ENCODE data around the gene LAMA2. TPM values are rescaled to one million over a fixed set of nuclear protein-coding genes. Genes with fewer than 3 reads are reported as not detected.

The LAMA2 gene
- total RNA-seq, 1 experiment from 2014 or later = 4.2 TPM

GRCh38 chr6:129370268-129370916 is 487.5 kb downstream of the LAMA2 start:
- peak; percentile 85 for TF ChIP-seq CTCF (conservative IDR thresholded peaks at IDR 0.05)
- H3K79me1 ChIP-seq (ENCODE audit: insufficient read depth, low read depth, low read length, poor library complexity, severe bottlenecking) = no peaks in the 10 kb centered on the region
- H3K9me3 Mint-ChIP-seq = no peaks in the 10 kb centered on the region
- WGBS (ENCODE audit: extremely low coverage, insufficient read length, low lambda C conversion rate) = no CpG with 5 or more reads among the region's 9 CpGs
- H3K79me2 ChIP-seq (ENCODE audit: insufficient read depth, low read length) = no peaks in the 10 kb centered on the region
- H2BK15ac ChIP-seq (ENCODE audit: low read depth, low read length) = no peak overlapping the region
- H2AFZ ChIP-seq (ENCODE audit: low read length) = peak overlapping the region; percentile 23
- no peak overlapping the region for H3K4me3 Mint-ChIP-seq
- no peak overlapping the region for H4K91ac ChIP-seq (ENCODE audit: insufficient read length, low read depth, low read length)
- no peak overlapping the region for H3K27ac Mint-ChIP-seq
- H2BK20ac ChIP-seq (ENCODE audit: low read depth, low read length, poor library complexity, severe bottlenecking) = no peak overlapping the region
- no peak overlapping the region for H3K14ac ChIP-seq (ENCODE audit: insufficient read depth, low read length)
- H2BK12ac ChIP-seq (ENCODE audit: insufficient read length, low read depth, low read length) = no peak overlapping the region
- H4K20me1 ChIP-seq (ENCODE audit: control insufficient read depth, insufficient read depth, insufficient read length) = no peaks in the 10 kb centered on the region
- H3K23me2 ChIP-seq (ENCODE audit: insufficient read length, low read depth, low read length, poor library complexity, severe bottlenecking) = peaks cover 2% of the 10 kb centered on the region
- H2BK120ac ChIP-seq (ENCODE audit: low read depth, low read length, poor library complexity, severe bottlenecking) = no peak overlapping the region
- H3K4me2 ChIP-seq (ENCODE audit: insufficient read depth, insufficient read length, low read length) = no peak overlapping the region
- H3K9ac ChIP-seq (ENCODE audit: extremely low read depth, insufficient read length, low read length) = no peak overlapping the region
- H3K4me1 ChIP-seq (ENCODE audit: insufficient read depth, low read length) = no peaks in the 10 kb centered on the region; the same call in 1 of the 2 replicates
- no peaks in the 10 kb centered on the region for H3K36me3 Mint-ChIP-seq (ENCODE audit: insufficient read depth in 1 of 3, low read depth in 3 of 3)
- DNase-seq = peak; percentile 30
- H3K27me3 Mint-ChIP-seq (ENCODE audit: low read depth) = no peaks in the 10 kb centered on the region
- no peak overlapping the region for H4K8ac ChIP-seq (replicated peaks; ENCODE audit: insufficient read length, low read depth, low read length)
- no peak overlapping the region for H3T11ph ChIP-seq (ENCODE audit: low read length)
- H4K5ac ChIP-seq (ENCODE audit: insufficient read length, low read depth, low read length) = no peak overlapping the region
- peaks cover 15% of the 10 kb centered on the region in 2 experiments for H3K4me1 Mint-ChIP-seq
- H2BK5ac ChIP-seq (ENCODE audit: insufficient read length, low read length) = no peak overlapping the region
- no peaks in the 10 kb centered on the region for H3K27me3 ChIP-seq (ENCODE audit: insufficient read depth, low read length)
- H3K27ac ChIP-seq (ENCODE audit: insufficient read length, low read depth, low read length) = no peak overlapping the region
- H3K18ac ChIP-seq (ENCODE audit: insufficient read length, low read depth, low read length) = no peak overlapping the region
- no peak overlapping the region for H3K23ac ChIP-seq (ENCODE audit: insufficient read length, low read depth, low read length)
- H2AK5ac ChIP-seq (ENCODE audit: insufficient read length, low read length) = no peak overlapping the region
- H3K9me3 ChIP-seq (ENCODE audit: control insufficient read depth, low read depth, low read length) = no peaks in the 10 kb centered on the region
- no peak overlapping the region for H3K56ac ChIP-seq (ENCODE audit: insufficient read length, low read depth, low read length)
- no peak overlapping the region for H3K4ac ChIP-seq (ENCODE audit: low read depth, low read length)
